ENCODE data around the gene MYO1G. TPM values are rescaled to one million over a fixed set of nuclear protein-coding genes. Genes with fewer than 3 reads are reported as not detected.

The MYO1G gene
- total RNA-seq (2011; cell fraction: chromatin; rRNA removed; ENCODE audit: low replicate concordance): 0.44 and 2.2 TPM in 2 replicates
- 1.2 and 1.3 TPM in 2 replicates for total RNA-seq (2011; cell fraction: nucleolus; rRNA removed)
- 0.88 and 1.1 TPM in 2 replicates for total RNA-seq (2011; cell fraction: nucleoplasm; rRNA removed)
- total RNA-seq (2014; rRNA removed): 0.16 and 0.23 TPM in 2 replicates
- total RNA-seq (2014; rRNA removed; fragmentation: Illumina TruSeq; extraction: Trizol): 0.06 and 0.11 TPM in 2 replicates
- 0.23 and 0.25 TPM in 2 replicates for total RNA-seq (2015; rRNA removed; fragmentation: Illumina TruSeq; extraction: Trizol)
- 0.62 and 0.72 TPM in 2 replicates for total RNA-seq (2021)
- polyA plus RNA-seq (2011; rRNA removed): 0.08 and 0.10 TPM in 2 replicates
- polyA plus RNA-seq (2011; cell fraction: cytosol; rRNA removed): 0.03 and 0.33 TPM in 2 replicates
- 0.39 and 1.3 TPM in 2 replicates for polyA plus RNA-seq (2011; cell fraction: nucleus; rRNA removed)
- polyA plus RNA-seq (2012): 0.30 and 0.71 TPM in 2 replicates
- 0.04 and 0.26 TPM in 2 replicates for polyA plus RNA-seq (2014; fragmentation: Illumina TruSeq; extraction: Trizol)
- polyA plus RNA-seq (2014; fragmentation: Nextera tagmentation; extraction: Ambion mirVana): under 1 TPM in 1 of 2 experiments, not detected in 1; 0.03 TPM
- 0.16 and 0.26 TPM in 2 replicates for polyA plus RNA-seq (2014; rRNA removed)
- polyA minus RNA-seq (2011; rRNA and poly(A)+ RNA removed): 0.27 and 0.28 TPM in 2 replicates
- 0.73 and 0.86 TPM in 2 replicates for polyA minus RNA-seq (2011; cell fraction: cytosol; rRNA and poly(A)+ RNA removed)
- polyA minus RNA-seq (2011; cell fraction: nucleus; rRNA and poly(A)+ RNA removed): 1.3 and 1.5 TPM in 2 replicates
- Bru-seq, nascent RNA: percentile 45 among the genes with signal in this experiment
- percentile 21 among the genes with signal in this experiment for BruChase-seq, experiment 1, labeled RNA remaining after a 2-hour chase
- percentile 20 among the genes with signal in this experiment for BruChase-seq, experiment 2, labeled RNA remaining after a 6-hour chase
- long read RNA-seq, experiment 1: 0 reads
- long read RNA-seq, experiment 2: 0 reads
- long read RNA-seq, experiment 3: 0 reads

DNA sequence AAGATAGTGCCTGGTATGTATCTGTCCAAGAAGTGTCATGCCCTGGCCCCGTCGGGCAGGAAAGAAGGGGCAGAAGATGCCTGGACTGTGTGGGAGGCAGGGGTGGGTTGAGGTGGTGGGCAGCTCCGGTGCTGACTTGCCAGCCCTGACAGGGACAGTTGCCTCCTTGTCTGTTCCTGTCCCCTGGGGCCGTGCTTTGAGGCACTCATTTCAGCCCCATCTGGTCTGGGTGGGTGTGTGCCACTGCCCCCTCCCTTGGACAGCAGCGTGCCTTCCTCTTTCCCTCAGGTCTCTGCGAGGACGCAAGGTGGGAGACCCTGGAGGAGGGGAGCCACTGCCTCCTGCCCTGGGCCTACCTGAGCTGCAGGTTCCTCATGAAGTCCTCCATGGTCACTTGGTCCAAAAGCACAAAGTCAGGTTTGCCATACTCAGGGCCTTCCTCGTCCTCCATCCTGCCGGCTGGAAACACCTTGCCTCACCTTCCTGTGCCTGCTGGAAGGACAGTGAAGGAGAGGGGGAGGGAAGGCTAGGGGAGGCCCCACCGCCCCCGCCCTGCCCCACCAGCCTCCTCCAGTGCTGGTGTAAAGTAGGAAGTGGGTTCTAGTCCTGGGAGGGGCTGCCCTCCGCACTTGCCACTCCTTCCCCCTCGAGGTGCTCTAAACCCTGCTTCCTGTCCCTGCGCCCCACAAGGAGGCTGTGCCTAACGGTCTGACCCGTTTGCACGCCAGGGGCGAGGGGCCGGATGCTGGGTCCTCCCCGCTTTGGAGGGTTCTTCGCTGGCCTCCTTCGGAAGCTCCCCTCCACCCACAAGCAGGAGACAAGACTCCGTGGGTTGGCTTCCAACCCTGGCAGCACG, at the start of gene MYO1G:
MYO1G (minus strand) TSS at position 505 of the 856 bp plus-strand sequence; CDS start at position 451, 54 bp downstream.
- Histone ChIP-seq H4K20me1 (replicated peaks; ENCODE audit: control insufficient read depth, insufficient read depth, low read length) (peaks cover 12% of the 10 kb centered on the region), H3K27me3 (ENCODE audit: control insufficient read depth in 2 of 2, insufficient read depth in 2 of 2, low read length in 2 of 2) (no peaks in the 10 kb centered on the region), H3K4me1 (replicated peaks in 1 of 2; ENCODE audit: control insufficient read depth in 2 of 2, insufficient read depth in 2 of 2, low read length in 2 of 2) (peaks cover 29 to 42% of the 10 kb centered on the region in 2 experiments; a peak in 4 of 5 replicates), H3K27ac (ENCODE audit: extremely low read depth, low read depth, low read length) (no peak within 1 kb of the TSS; the same call in 2 of the 3 replicates), H3K79me2 (ENCODE audit: control insufficient read depth, insufficient read depth, low read length) (peaks cover 13% of the 10 kb centered on the region), H3K9ac (ENCODE audit: insufficient read depth in 1 of 2, low read depth in 2 of 2, low read length in 2 of 2) (peak within 1 kb of the TSS in 1 of 2 experiments; percentile 81; a peak in 2 of 4 replicates), H3K36me3 (ENCODE audit: control insufficient read depth, insufficient read depth, low read length) (peaks cover 37% of the 10 kb centered on the region), H2AFZ (ENCODE audit: low read depth, low read length) (no peak within 1 kb of the TSS), H3K4me2 (ENCODE audit: insufficient read depth, low read length) (no peak within 1 kb of the TSS), H3K9me1 (ENCODE audit: control insufficient read depth, insufficient read depth, low read length) (no peaks in the 10 kb centered on the region), H3K4me3 (no peak within 1 kb of the TSS), H3K9me3 (replicated peaks; ENCODE audit: control insufficient read depth, insufficient read depth, low read depth, low read length) (no peaks in the 10 kb centered on the region; the same call in 1 of the 2 replicates)
- POLR2A ChIA-PET: interaction anchor here (1.2 kb wide), 1 partner anchor 133 kb away, joined by 7 read pairs; the partner anchor contains the start of gene TBRG4
- intact Hi-C loops (cut with micrococcal nuclease) (loop anchor here (10.0 kb wide), 1 partner anchor 96 kb away; no protein-coding TSS in a partner anchor), in situ Hi-C loops (cut with MboI) (no loop called here)
- FAIRE-seq (no peak), ATAC-seq (no peak), DNase-seq (ENCODE audit: extremely low read depth in 1 of 4, low spot score in 3 of 4) (no peak)
- 78% methylated on average over 22 of the region's 24 CpGs for whole genome bisulfite sequencing (ENCODE audit: insufficient coverage, low coverage, missing lambda C conversion rate)
- no peak for TF ChIP-seq ZNF174 (CRISPR knock-in tag; IDR thresholded peaks at IDR 0.05)
- 0 out of 2 replicates have a peak, but pooled peaks have one; percentile 18 for TF ChIP-seq EGR1 (conservative IDR thresholded peaks at IDR 0.05)
- CTCF ChIA-PET (ENCODE audit: low intra/inter-chr PET ratio): no interaction called here
- BruUV-seq (replicated peaks): no TSS peak
